ENCODE results near the gene PLCXD3. TPM values are rescaled to one million over a fixed set of nuclear protein-coding genes. Genes with fewer than 3 reads are reported as not detected.

Gene PLCXD3
- total and polyA plus RNA-seq, 2 of the 4 experiments (the other 2 are of a cell fraction): under 0.01 to 0.02 TPM

DNA sequence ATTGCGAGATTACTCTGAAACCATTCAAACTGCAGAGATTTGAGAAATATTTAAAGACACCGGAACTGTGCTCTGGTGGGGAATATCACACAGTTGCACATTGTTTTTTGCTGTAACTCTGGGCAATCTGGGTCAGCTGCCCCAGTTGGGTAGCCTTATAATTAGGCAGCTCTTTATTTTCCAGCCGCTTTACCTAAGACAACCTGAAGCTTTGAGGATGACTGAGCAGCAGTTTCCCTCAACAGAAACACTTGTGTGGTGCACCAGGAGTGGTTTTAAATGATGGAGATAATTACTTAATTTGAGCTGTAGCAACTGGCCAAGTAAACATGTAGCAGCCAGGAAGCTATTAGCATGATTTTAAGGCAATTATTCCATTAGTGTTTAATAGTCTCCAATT is 2.9 kb downstream of the PLCXD3 start:
- no peak overlapping the region for H2BK15ac ChIP-seq (ENCODE audit: low read depth, low read length)
- no peak overlapping the region for H2AK5ac ChIP-seq (ENCODE audit: low read depth, low read length)
- no peak overlapping the region for H3K27ac ChIP-seq (ENCODE audit: insufficient read depth, low read length)
- no peaks in the 10 kb centered on the region for H3K36me3 ChIP-seq (ENCODE audit: control insufficient read depth, insufficient read depth, low read length)
- H2AK9ac ChIP-seq (replicated peaks; ENCODE audit: low read depth, low read length, poor library complexity): no peak overlapping the region
- no peak overlapping the region for H3K18ac ChIP-seq (ENCODE audit: low read depth, low read length)
- H4K91ac ChIP-seq (ENCODE audit: insufficient read depth, low read depth, low read length): no peak overlapping the region
- no peak overlapping the region for H2BK20ac ChIP-seq (ENCODE audit: low read depth, low read length)
- H3K23ac ChIP-seq (ENCODE audit: low read depth, low read length): no peak overlapping the region
- no peak for TF ChIP-seq BHLHE40 (IDR thresholded peaks at IDR 0.05; ENCODE audit: low read depth, low read length)
- no peak for TF ChIP-seq MAZ (IDR thresholded peaks at IDR 0.05; ENCODE audit: borderline replicate concordance, low read depth, low read length)
- TF ChIP-seq, protein P1, sequence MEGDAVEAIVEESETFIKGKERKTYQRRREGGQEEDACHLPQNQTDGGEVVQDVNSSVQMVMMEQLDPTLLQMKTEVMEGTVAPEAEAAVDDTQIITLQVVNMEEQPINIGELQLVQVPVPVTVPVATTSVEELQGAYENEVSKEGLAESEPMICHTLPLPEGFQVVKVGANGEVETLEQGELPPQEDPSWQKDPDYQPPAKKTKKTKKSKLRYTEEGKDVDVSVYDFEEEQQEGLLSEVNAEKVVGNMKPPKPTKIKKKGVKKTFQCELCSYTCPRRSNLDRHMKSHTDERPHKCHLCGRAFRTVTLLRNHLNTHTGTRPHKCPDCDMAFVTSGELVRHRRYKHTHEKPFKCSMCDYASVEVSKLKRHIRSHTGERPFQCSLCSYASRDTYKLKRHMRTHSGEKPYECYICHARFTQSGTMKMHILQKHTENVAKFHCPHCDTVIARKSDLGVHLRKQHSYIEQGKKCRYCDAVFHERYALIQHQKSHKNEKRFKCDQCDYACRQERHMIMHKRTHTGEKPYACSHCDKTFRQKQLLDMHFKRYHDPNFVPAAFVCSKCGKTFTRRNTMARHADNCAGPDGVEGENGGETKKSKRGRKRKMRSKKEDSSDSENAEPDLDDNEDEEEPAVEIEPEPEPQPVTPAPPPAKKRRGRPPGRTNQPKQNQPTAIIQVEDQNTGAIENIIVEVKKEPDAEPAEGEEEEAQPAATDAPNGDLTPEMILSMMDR (conservative IDR thresholded peaks at IDR 0.05; ENCODE audit: low read depth, low read length): no peak
- no peak for TF ChIP-seq RCOR1 (IDR thresholded peaks at IDR 0.05; ENCODE audit: insufficient replicate concordance, low read length)
- TF ChIP-seq SMC3 (IDR thresholded peaks at IDR 0.05; ENCODE audit: low read depth, low read length): no peak
- no peak for TF ChIP-seq RFX5 (IDR thresholded peaks at IDR 0.05; ENCODE audit: low read depth, low read length)
- TF ChIP-seq NFE2L2 (IDR thresholded peaks at IDR 0.05; ENCODE audit: low read depth, low read length): no peak
- intact Hi-C loops (cut with micrococcal nuclease): loop anchor here (5.0 kb wide), 1 partner anchor 150 kb away; no protein-coding TSS in a partner anchor
- ATAC-seq (ENCODE audit: low read depth) (no peak), DNase-seq (no peak)
- H2BK120ac ChIP-seq (ENCODE audit: low read depth, low read length): no peak overlapping the region
- H2BK5ac ChIP-seq (ENCODE audit: low read depth, low read length, poor library complexity, severe bottlenecking): no peak overlapping the region
- ChIA-PET CTCF (no interaction called here), POLR2A (ENCODE audit: unreplicated experiment) (no interaction called here)
- no peak overlapping the region for H2AFZ ChIP-seq (replicated peaks; ENCODE audit: low read length, poor library complexity)
- H3K4me3 ChIP-seq (ENCODE audit: insufficient read depth, low read depth, low read length): no peak overlapping the region
- H3K9me1 ChIP-seq (ENCODE audit: insufficient read depth, low read length): no peaks in the 10 kb centered on the region; the same call in 1 of the 2 replicates
- H3K9me3 ChIP-seq (ENCODE audit: control insufficient read depth, insufficient read depth, low read length): peaks cover 2% of the 10 kb centered on the region; the same call in 1 of the 2 replicates
- no peak overlapping the region for H4K8ac ChIP-seq (ENCODE audit: low read depth in 2 of 2, low read length in 2 of 2)
- dilution Hi-C loops (cut with HindIII; ENCODE audit: low sequenced_read_pairs, unreplicated experiment): no loop called here
- no peaks in the 10 kb centered on the region for H4K20me1 ChIP-seq (ENCODE audit: insufficient read depth, low read length)
- H4K5ac ChIP-seq (ENCODE audit: low read depth, low read length): no peak overlapping the region
- H3K4me1 ChIP-seq (ENCODE audit: control insufficient read depth, insufficient read depth, low read length): no peaks in the 10 kb centered on the region
- no peaks in the 10 kb centered on the region for H3K79me1 ChIP-seq (ENCODE audit: low read depth in 1 of 2, low read length in 2 of 2)
- no peak overlapping the region for H3K4ac ChIP-seq (ENCODE audit: low read depth, low read length)
- no CpG with 5 or more reads among the region's 3 CpGs for WGBS, 2 experiments (ENCODE audit: extremely low coverage in 2 of 2, insufficient read length in 1 of 2)
- H3K4me2 ChIP-seq (ENCODE audit: low read depth, low read length): no peak overlapping the region
- H3K56ac ChIP-seq (ENCODE audit: extremely low read depth, insufficient read depth, low read length): no peak overlapping the region
- H3K14ac ChIP-seq (replicated peaks; ENCODE audit: low read depth, low read length): no peak overlapping the region
- peaks cover 35% of the 10 kb centered on the region for H3K27me3 ChIP-seq (ENCODE audit: control insufficient read depth, insufficient read depth, low read length)
- H3K9ac ChIP-seq (ENCODE audit: low read depth, low read length): no peak overlapping the region
- in situ Hi-C loops (cut with MboI; ENCODE audit: low sequenced_read_pairs): no loop called here
- no TSS peak for BruUV-seq (replicated peaks)

Data from IMR-90 (cell line).